ENCODE data around the gene DAGLA. TPM values are rescaled to one million over a fixed set of nuclear protein-coding genes. Genes with fewer than 3 reads are reported as not detected.
"Not testable (repeated sequence)": the region's sequence is repeated elsewhere in the genome, so short reads cannot be mapped to it uniquely, and the experiment has no call there.

DAGLA gene
- total and polyA plus RNA-seq, 7 donors: 0.57 to 5.1 (median 2.1) TPM

DNA sequence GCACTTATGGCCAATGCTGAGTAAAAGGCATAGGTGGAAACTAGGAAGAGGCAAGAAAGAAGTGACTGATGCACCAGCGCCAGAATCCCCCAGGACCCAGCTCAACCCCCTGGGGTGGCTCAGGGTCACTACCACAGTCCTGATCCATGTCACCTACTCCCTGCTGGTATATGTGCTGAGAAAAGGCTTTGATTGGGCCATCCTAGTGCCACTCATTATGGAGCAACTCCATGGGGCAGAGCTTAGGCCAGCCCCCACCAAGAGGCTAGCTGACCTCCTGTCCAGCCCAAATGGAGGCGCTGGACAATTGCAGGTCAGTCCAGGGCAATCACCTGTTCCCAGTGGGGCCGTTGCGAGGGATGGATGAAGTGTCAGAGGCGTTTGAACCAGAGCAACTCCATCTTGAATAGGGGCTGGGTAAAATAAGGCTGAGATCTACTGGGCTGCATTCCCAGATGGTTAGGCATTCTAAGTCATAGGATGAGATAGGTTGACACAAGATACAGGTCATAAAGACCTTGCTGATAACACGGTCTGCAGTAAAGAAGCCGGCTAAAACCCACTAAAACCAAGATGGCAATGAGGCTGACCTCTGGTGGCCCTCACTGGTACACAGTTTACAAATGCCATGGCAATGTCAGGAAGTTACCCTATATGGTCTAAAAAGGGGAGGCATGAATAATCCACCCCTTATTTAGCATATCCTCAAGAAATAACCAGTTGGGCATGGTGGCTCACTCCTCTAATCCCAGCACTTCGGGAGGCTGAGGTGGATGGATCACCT is 20.6 kb upstream of the DAGLA start:
- TF ChIP-seq, protein P1, sequence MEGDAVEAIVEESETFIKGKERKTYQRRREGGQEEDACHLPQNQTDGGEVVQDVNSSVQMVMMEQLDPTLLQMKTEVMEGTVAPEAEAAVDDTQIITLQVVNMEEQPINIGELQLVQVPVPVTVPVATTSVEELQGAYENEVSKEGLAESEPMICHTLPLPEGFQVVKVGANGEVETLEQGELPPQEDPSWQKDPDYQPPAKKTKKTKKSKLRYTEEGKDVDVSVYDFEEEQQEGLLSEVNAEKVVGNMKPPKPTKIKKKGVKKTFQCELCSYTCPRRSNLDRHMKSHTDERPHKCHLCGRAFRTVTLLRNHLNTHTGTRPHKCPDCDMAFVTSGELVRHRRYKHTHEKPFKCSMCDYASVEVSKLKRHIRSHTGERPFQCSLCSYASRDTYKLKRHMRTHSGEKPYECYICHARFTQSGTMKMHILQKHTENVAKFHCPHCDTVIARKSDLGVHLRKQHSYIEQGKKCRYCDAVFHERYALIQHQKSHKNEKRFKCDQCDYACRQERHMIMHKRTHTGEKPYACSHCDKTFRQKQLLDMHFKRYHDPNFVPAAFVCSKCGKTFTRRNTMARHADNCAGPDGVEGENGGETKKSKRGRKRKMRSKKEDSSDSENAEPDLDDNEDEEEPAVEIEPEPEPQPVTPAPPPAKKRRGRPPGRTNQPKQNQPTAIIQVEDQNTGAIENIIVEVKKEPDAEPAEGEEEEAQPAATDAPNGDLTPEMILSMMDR (IDR thresholded peaks at IDR 0.05): no peak
- Histone ChIP-seq H3K36me3 (ENCODE audit: insufficient read depth in 1 of 2, low read depth in 1 of 2) (no peaks in the 10 kb centered on the region), H3K27ac (no peak overlapping the region), H3K9me3 (no peaks in the 10 kb centered on the region), H3K4me1 (no peaks in the 10 kb centered on the region), H3K27me3 (ENCODE audit: insufficient read depth in 3 of 3, low read length in 2 of 3) (no peaks in the 10 kb centered on the region), H3K4me3 (no peak overlapping the region)
- 79 to 87% (median 82%) methylated on average over 8 of the region's 8 CpGs for WGBS, 3 donors
- intact Hi-C loops (cut with DNase I): no loop called here
- ATAC-seq (no peak), DNase-seq (peak in 1 of 2 donors; percentile 16)

- peak in 1 of 2 donors; percentile 18 for DNase-seq
- not testable (repeated sequence) for ATAC-seq
- 74 to 84% (median 74%) methylated on average over 3 to 4 of the region's 4 CpGs for WGBS, 3 donors
Observed at GRCh38 chr11:61660997-61661396, 19.2 kb upstream of the DAGLA start.

DNA sequence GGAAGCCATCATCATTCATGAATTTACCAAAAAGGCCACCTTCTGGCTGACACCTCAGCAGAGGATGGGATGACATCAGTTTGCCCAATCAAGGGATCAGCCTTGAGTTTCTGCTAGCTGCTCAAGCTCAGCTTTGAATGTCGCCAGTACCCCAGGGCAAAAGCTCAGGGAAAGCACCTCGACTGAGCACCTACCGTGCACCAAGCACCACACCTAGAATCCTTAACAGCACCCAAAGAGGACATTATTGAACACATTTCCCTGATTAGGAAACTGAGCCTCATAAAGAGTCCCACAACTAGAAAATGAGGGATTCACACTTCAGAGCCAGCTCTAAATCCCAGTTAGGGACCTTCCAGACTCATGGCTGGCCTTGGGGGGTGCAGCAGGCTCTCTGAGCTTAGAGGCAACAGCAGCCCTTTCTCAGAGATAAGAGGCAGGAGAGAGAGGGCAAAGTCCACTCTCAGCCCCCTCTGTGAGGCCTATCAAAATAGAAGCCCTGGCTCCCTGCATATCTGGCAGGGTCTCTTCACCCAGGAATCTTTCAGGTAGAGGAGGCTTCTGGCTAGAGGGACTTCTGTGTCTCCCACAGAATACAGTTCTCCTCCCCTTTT is 13.4 kb upstream of the DAGLA start:
- WGBS, 3 donors: 93 to 96% (median 95%) methylated on average over 3 of the region's 3 CpGs
- Histone ChIP-seq H3K36me3 (ENCODE audit: insufficient read depth in 1 of 2, low read depth in 1 of 2) (no peaks in the 10 kb centered on the region), H3K4me3 (no peak overlapping the region), H3K27ac (no peak overlapping the region), H3K27me3 (ENCODE audit: insufficient read depth in 3 of 3, low read length in 2 of 3) (no peaks in the 10 kb centered on the region), H3K4me1 (no peaks in the 10 kb centered on the region), H3K9me3 (no peaks in the 10 kb centered on the region)
- ATAC-seq (no peak), DNase-seq (peak in 1 of 2 donors; percentile 13)
- intact Hi-C loops (cut with DNase I): no loop called here
- TF ChIP-seq, protein P1 (IDR thresholded peaks at IDR 0.05): no peak

More at GRCh38 chr11:61660997-61661396, 19.2 kb upstream of the DAGLA start:
- H3K4me1 ChIP-seq; H3K9me3 ChIP-seq; intact Hi-C loops (cut with DNase I); H3K4me3 ChIP-seq; H3K36me3 ChIP-seq (ENCODE audit: insufficient read depth in 1 of 2, low read depth in 1 of 2); H3K27ac ChIP-seq; H3K27me3 ChIP-seq (ENCODE audit: insufficient read depth in 3 of 3, low read length in 2 of 3): not testable (repeated sequence)

DNA sequence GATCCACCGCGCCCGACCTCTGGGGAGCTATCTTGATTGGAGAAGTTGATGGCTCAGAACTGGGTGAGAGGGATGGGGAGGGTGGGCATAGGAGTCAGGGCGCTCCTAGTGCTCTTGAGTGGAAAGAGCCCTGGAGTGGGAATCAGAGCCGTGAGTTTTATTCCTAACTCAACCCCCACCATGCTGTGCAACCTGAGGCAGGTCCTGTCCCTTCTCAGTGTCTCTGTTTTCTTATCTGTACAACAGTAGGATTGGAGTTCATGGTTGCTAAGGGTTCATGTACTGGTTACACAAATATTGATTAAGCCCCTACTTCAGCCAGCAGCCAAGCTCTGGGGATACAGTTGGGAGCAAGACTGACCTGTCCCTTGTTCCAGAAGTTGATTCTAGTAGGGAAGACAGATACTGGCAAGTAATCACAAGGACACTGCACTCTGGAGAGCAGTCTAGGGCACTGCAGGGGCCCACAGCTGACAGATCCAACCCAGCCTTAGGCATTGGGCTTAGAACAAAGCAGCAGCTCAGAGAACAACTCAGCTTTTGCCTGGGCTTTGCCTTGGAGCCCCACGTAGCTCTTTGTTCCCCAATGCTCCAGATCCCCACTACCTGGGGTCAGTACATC is 12.4 kb upstream of the DAGLA start:
- Histone ChIP-seq H3K4me1 (no peaks in the 10 kb centered on the region), H3K4me3 (no peak overlapping the region), H3K27ac (no peak overlapping the region), H3K36me3 (ENCODE audit: insufficient read depth in 1 of 2, low read depth in 1 of 2) (no peaks in the 10 kb centered on the region), H3K27me3 (ENCODE audit: insufficient read depth in 3 of 3, low read length in 2 of 3) (no peaks in the 10 kb centered on the region), H3K9me3 (no peaks in the 10 kb centered on the region)
- ATAC-seq (no peak), DNase-seq (peak in 1 of 2 donors; percentile 15)
- intact Hi-C loops (cut with DNase I): no loop called here
- 92 to 96% (median 93%) methylated on average over 6 of the region's 6 CpGs for WGBS, 3 donors
- TF ChIP-seq, protein P1 (IDR thresholded peaks at IDR 0.05): no peak

GRCh38 chr11:61669417-61669816 is 10.8 kb upstream of the DAGLA start:
- peak in 2 of 4 donors; percentile 75 to 82 for ATAC-seq

More at GRCh38 chr11:61669417-61669816, 10.8 kb upstream of the DAGLA start:
- TF ChIP-seq, protein P1 (IDR thresholded peaks at IDR 0.05): no peak
- Histone ChIP-seq H3K4me3 (no peak overlapping the region), H3K36me3 (ENCODE audit: insufficient read depth in 1 of 2, low read depth in 1 of 2) (no peaks in the 10 kb centered on the region), H3K27ac (no peak overlapping the region), H3K4me1 (no peaks in the 10 kb centered on the region), H3K9me3 (no peaks in the 10 kb centered on the region), H3K27me3 (ENCODE audit: insufficient read depth in 3 of 3, low read length in 2 of 3) (no peaks in the 10 kb centered on the region)
- WGBS, 3 donors: 71 to 77% (median 75%) methylated on average over 4 of the region's 4 CpGs
- peak in 1 of 2 donors; percentile 42 for DNase-seq
- intact Hi-C loops (cut with DNase I): no loop called here
